ENCODE data around the gene GABRG3. TPM values are rescaled to one million over a fixed set of nuclear protein-coding genes. Genes with fewer than 3 reads are reported as not detected.

Gene GABRG3
- polyA plus RNA-seq, 6 donors from 2014 or later, result not detected

DNA sequence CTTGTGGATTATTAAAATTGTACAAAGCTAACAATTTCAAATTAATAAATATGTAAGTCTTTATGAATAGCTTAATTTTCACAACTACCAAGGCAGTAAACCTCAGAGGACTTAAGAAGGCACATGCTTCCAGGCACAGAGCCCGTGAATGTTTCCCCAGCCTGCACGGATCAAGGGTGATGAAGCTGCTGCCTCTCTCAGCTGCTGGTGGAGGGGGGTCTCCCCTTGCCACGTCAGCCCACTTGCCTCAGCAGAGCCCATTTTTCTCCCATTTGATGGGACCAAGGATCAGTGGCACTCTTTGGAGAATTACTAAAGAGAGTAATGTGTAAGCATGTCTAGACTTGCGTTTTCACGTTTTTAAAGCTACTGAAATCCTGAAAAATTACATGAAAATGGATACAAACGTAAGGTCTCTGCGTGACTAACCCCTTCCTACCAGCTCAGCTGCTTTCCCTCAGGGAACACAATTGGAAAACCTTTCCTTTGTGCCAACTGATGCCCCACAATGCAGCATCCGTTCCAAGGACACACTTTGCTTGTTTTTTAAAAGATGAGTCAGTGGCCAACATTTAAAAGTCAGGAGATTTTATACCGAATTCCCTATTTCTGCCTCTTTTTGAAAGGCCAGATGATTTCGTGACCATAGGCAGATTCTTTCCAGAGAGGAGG is 494.1 kb downstream of the GABRG3 start:
- no peak for DNase-seq
- no peaks in the 10 kb centered on the region for H3K27me3 Mint-ChIP-seq
- no peaks in the 10 kb centered on the region for H3K4me1 Mint-ChIP-seq

DNA sequence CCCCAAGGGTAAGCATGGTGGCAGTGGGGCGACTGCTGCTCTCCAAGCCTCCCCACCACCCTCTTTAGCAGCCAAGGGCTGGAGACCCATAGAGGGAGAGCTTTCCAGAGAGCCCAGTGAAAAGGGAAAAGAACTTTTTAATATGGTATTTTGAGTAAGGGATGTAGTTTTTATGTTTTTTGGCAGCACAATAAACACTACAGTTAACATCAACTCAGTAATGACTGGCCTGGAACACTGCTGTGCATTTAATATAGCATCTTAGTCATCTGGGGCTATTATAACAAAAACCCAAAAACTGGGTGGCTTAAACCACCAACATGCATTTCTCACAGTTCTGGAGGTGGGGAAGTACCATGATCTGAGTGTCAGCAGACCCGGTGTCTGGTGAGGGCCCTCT is 495.8 kb downstream of the GABRG3 start:
- Mint-ChIP-seq H3K27ac (no peak overlapping the region), H3K27me3 (no peaks in the 10 kb centered on the region), H3K4me1 (no peaks in the 10 kb centered on the region), H3K9me3 (peaks cover 0 to 16% (median 8%) of the 10 kb centered on the region in 7 donors), H3K36me3 (no peaks in the 10 kb centered on the region), H3K4me3 (no peak overlapping the region)
- DNase-seq (no peak), ATAC-seq (ENCODE audit: low read depth in 2 of 2) (no peak)

More for the DNA sequence above, 494.1 kb downstream of the GABRG3 start:
- Mint-ChIP-seq H3K9me3 (peaks cover 0 to 12% (median 8%) of the 10 kb centered on the region in 7 donors), H3K36me3 (no peaks in the 10 kb centered on the region), H3K4me3 (no peak overlapping the region), H3K27ac (no peak overlapping the region)
- no peak for ATAC-seq (ENCODE audit: low read depth in 2 of 2)

DNA sequence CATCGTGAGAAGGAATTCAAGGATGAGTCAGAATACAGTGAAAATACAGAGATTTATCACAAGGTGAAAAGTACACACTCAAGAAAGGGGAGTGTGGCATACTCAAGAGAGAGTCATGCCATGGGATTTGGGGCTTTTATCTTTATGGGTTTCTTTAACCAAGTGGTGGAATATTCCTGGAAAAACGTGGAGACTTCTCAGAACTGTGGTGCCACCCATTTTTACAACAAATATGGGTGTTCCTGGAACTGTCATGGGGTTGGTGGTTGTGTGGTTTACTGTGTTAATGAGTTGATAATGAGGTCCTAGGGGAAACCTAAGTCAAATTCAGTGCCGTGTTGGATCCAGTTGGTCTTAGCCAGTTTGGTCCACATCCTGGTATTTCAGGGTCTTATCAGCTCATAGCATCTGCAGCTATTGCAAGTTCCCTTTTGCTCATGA is 497.2 kb downstream of the GABRG3 start:
- Mint-ChIP-seq H3K27me3 (no peaks in the 10 kb centered on the region), H3K27ac (no peak overlapping the region), H3K36me3 (no peaks in the 10 kb centered on the region), H3K4me3 (no peak overlapping the region), H3K9me3 (peaks cover 0 to 13% (median 6%) of the 10 kb centered on the region in 7 donors), H3K4me1 (no peaks in the 10 kb centered on the region)
- DNase-seq (no peak), ATAC-seq (ENCODE audit: low read depth in 2 of 2) (no peak)

DNA sequence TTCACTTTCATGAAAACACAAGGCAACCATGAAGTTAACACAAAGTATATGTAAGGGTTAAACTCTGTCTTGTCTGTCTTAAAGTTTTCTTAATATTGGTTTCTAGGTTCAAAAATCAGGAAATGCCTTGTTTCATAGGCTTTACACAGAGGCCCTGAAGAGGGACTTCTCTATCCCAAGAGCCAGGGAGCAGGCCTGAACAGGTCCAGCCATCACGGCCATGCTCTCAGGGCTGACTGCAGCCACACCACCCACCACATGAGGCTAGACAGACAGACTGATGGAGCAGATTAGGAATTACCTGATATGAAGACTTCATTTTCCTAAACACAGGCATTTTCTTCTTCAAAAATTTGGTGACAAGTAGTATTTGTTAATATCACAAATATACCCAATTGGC is 502.9 kb downstream of the GABRG3 start:
- ATAC-seq (ENCODE audit: low read depth in 2 of 2) (no peak), DNase-seq (no peak)
- no peaks in the 10 kb centered on the region for H3K4me1 Mint-ChIP-seq
- peaks cover 0 to 9% (median 5%) of the 10 kb centered on the region in 7 donors for H3K9me3 Mint-ChIP-seq
- H3K27ac Mint-ChIP-seq, result no peak overlapping the region
- H3K36me3 Mint-ChIP-seq, result no peaks in the 10 kb centered on the region
- H3K4me3 Mint-ChIP-seq, result no peak overlapping the region
- H3K27me3 Mint-ChIP-seq, result no peaks in the 10 kb centered on the region

DNA sequence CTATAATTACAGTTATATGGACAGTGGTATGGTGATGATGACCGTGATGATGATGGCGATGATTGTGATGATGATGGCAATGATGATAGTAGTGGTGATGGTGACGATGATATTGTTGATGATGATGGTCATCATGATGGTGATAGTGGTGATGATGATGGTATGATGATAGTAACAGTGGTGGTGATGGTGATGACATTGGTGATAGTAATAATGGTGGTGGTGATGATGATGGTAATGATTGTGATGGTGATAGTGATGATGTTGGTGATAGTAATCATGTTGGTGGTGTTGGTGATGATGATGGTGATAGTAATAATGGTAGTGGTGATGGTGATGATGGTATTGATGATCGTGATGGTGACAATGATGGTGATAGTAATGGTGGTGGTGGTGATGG is 504.4 kb downstream of the GABRG3 start:
- Mint-ChIP-seq H3K9me3 (peaks cover 0 to 8% (median 5%) of the 10 kb centered on the region in 7 donors), H3K4me3 (no peak overlapping the region), H3K27me3 (no peaks in the 10 kb centered on the region), H3K36me3 (no peaks in the 10 kb centered on the region), H3K27ac (no peak overlapping the region), H3K4me1 (no peaks in the 10 kb centered on the region)
- no peak for ATAC-seq (ENCODE audit: low read depth in 2 of 2)
- no peak for DNase-seq

DNA sequence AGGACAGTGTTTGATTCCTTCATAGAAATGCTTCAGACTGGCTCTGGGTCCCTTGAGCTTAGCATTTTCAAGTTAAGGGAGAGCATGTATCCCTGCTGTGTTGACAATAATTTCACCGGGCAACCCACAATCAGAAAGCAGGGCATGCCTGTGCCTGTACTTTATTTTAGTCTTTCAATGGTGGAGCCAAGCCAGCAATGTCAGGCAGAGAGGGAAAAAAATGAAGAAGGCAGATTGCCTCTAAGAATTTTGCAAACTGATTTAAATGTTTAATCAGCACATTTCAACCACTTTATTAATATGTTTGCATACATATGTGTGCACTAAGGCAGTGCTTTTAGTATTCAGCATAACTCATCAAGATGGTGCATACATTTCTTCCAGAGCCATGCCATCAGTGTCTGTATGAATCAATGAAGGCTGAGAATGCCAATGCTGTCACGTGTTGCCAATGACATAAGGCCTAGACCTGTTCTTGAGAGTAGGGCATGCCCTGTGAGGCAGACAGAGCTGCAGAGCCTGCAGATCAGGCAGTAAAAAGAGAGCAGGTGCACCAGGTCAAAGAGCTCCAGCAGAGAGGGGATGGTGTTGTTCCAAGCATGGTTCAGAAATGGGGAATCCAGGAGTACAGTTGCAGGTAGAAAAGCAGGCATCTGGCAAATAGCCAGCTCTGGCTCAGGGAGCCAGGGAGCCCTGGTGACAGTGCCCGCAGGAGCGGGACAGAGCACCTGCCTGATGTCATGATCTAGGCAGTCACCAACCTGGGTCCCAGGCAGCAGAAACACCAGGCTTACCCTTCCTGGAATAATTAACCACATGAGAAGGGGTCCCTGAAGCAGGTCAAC is 508.5 kb downstream of the GABRG3 start:
- Mint-ChIP-seq H3K4me1 (no peaks in the 10 kb centered on the region), H3K27me3 (no peaks in the 10 kb centered on the region), H3K27ac (no peak overlapping the region), H3K36me3 (no peaks in the 10 kb centered on the region), H3K4me3 (no peak overlapping the region), H3K9me3 (peaks cover 2 to 9% (median 4%) of the 10 kb centered on the region in 7 donors)
- DNase-seq (no peak), ATAC-seq (ENCODE audit: low read depth in 2 of 2) (no peak)

DNA sequence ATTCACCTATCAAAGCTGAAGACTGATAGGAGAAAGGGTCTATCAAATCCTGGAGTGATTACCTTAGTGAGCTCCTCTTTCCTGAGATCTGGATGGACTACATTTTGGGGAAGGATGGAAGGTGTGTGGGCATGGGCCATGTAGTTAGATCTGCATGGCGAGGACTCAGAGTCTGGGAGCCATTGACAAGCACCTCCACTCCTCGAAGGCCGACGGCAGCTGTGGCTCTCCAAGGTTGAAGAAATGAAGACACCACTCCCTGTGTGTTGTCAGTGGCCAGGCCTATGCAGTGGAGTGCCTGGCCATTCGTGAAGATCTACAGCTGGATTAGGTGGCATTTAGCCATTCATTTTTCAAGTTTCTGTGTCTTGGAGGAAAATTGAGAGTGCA is 509.2 kb downstream of the GABRG3 start:
- Mint-ChIP-seq H3K27ac (no peak overlapping the region), H3K4me3 (no peak overlapping the region), H3K27me3 (no peaks in the 10 kb centered on the region), H3K36me3 (no peaks in the 10 kb centered on the region), H3K4me1 (no peaks in the 10 kb centered on the region), H3K9me3 (peaks cover 2 to 12% (median 8%) of the 10 kb centered on the region in 7 donors)
- DNase-seq (no peak), ATAC-seq (ENCODE audit: low read depth in 2 of 2) (no peak)

DNA sequence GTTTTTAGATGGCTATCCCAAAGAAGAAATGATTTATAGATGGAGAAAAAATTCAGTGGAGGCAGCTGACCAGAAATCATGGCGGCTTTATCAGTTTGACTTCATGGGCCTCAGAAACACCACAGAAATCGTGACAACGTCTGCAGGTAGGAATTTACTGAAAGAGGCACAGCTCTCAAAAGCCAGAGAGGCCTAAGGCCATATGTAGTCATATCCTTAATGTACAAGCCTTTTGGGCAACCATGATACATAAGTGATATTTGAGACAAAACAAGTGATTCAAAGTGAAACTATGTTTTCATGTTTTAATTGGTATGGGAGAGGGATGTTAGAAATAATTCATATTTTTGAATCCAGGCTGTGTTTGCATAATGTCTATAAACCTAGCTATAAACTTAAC is 509.7 kb downstream of the GABRG3 start:
- Mint-ChIP-seq H3K4me1 (no peaks in the 10 kb centered on the region), H3K27me3 (no peaks in the 10 kb centered on the region), H3K4me3 (no peak overlapping the region), H3K9me3 (peaks cover 2 to 13% (median 9%) of the 10 kb centered on the region in 7 donors), H3K27ac (no peak overlapping the region), H3K36me3 (no peaks in the 10 kb centered on the region)
- ATAC-seq (ENCODE audit: low read depth in 2 of 2), result no peak
- DNase-seq, result no peak

DNA sequence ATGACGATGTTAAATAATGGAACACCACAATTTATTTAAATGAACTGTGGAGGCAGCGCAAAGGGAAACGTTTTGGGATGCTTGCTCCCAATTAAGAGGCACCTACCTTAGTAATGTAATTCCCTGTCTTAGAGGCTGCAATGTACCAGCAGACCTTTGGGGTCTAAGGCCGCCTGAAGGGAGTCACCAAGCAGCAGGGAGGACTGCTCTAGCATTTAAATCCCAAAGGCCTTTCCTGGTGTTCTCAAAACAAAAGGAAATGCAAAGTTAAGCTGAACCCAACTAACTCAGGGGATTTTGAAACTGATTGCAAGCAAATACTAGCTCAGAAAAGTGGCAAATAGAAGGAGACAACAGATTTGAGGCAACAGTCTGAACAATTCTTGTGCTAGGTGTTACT is 510.8 kb downstream of the GABRG3 start:
- H3K36me3 Mint-ChIP-seq, result no peaks in the 10 kb centered on the region
- DNase-seq (no peak), ATAC-seq (ENCODE audit: low read depth in 2 of 2) (no peak)
- H3K9me3 Mint-ChIP-seq, result peaks cover 2 to 13% (median 9%) of the 10 kb centered on the region in 7 donors
- H3K4me1 Mint-ChIP-seq, result no peaks in the 10 kb centered on the region
- no peaks in the 10 kb centered on the region for H3K27me3 Mint-ChIP-seq
- H3K4me3 Mint-ChIP-seq, result no peak overlapping the region
- no peak overlapping the region for H3K27ac Mint-ChIP-seq

DNA sequence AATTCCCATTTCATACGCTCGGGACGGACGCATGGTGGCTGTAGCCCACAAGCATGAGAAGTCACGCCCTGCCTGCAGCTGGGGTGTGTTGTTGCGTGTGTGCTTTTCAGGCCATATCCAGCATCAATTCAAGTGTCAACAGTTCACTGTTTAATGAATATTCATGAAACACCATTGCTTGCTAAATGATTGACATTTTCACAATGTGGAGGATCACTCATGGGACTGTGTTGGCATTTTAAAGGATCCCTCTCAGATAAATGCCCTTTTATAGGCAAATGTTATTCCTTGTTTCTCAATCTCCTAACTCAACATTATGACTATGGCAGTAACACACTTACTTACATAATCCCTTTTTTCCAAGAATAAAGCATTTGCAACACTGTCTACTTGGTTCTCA is 511.3 kb downstream of the GABRG3 start:
- Mint-ChIP-seq H3K27me3 (no peaks in the 10 kb centered on the region), H3K27ac (peak overlapping the region in 1 of 6 donors; percentile 16), H3K36me3 (no peaks in the 10 kb centered on the region), H3K4me3 (no peak overlapping the region), H3K4me1 (no peaks in the 10 kb centered on the region), H3K9me3 (peaks cover 2 to 11% (median 8%) of the 10 kb centered on the region in 7 donors)
- no peak for ATAC-seq (ENCODE audit: low read depth in 2 of 2)
- DNase-seq, result no peak

DNA sequence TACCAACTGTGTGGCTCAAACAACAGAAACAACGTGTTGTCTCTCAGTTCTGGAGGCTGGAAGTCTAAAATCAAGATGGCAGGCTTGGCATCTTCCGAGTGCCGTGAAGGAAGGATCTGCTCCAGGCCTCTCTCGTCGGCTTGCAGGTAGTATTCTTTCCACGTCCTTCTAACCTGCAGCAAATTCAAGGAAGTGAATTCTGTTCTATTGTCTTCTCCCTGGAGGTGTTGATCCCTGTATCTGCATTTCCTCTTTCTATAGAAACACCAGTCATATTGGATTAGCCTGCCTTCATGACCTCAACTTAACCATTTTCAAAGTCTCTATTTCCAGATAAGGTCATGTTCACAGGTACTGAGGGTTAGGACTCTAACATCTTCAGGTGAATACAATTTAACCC is 512.1 kb downstream of the GABRG3 start:
- Mint-ChIP-seq H3K9me3 (peaks cover 0 to 9% (median 6%) of the 10 kb centered on the region in 7 donors), H3K27me3 (no peaks in the 10 kb centered on the region), H3K4me1 (no peaks in the 10 kb centered on the region), H3K27ac (no peak overlapping the region), H3K36me3 (no peaks in the 10 kb centered on the region), H3K4me3 (no peak overlapping the region)
- ATAC-seq (ENCODE audit: low read depth in 2 of 2), result no peak
- DNase-seq, result no peak

DNA sequence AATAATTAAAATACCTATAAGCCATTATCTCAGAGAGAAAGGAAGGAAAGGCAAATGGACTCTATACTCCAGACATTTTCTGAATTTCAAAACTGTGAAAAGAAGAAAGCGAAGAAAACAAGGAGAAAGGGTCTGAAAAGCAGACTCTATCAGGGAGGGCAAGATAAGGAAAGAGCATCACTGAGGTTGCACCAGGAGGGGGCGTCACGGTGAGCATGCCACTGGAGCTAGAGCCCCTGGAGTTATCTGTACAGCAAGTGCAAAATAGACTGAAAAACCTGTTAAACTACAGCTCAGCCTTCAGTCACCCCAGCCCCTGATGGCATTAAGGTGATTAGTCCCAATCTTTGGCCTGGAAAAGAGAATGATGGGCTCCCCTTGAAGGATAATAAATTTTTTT is 514.3 kb downstream of the GABRG3 start:
- DNase-seq (no peak), ATAC-seq (ENCODE audit: low read depth in 2 of 2) (no peak)
- Mint-ChIP-seq H3K27ac (no peak overlapping the region), H3K4me1 (no peaks in the 10 kb centered on the region), H3K9me3 (peaks cover 0 to 15% (median 6%) of the 10 kb centered on the region in 7 donors), H3K4me3 (no peak overlapping the region), H3K36me3 (no peaks in the 10 kb centered on the region), H3K27me3 (no peaks in the 10 kb centered on the region)

DNA sequence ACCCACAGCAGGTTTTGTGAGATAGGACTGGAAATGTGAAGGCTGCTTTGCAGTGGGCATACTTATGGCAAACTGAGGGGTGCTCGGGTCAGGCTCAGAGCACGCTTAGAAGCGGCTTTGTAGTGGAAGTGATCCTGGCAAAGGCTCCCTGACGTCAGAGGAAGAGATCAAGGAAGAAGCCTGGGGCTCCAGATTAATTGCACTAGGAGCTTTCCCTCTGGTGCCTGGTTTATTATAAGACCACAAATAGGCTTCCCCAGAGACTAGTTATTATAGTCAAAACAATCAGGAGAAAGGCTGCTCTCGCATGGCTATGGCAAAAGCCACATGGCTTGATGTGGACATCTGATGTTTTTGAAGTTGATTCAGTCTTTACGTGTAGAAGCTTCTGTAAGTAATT is 515.1 kb downstream of the GABRG3 start:
- H3K27me3 Mint-ChIP-seq, result no peaks in the 10 kb centered on the region

More for the DNA sequence above, 515.1 kb downstream of the GABRG3 start:
- DNase-seq, result no peak
- no peak overlapping the region for H3K27ac Mint-ChIP-seq
- peaks cover 0 to 16% (median 6%) of the 10 kb centered on the region in 7 donors for H3K9me3 Mint-ChIP-seq
- ATAC-seq (ENCODE audit: low read depth in 2 of 2), result no peak
- H3K36me3 Mint-ChIP-seq, result no peaks in the 10 kb centered on the region
- H3K4me3 Mint-ChIP-seq, result no peak overlapping the region
- H3K4me1 Mint-ChIP-seq, result no peaks in the 10 kb centered on the region

Data from naive B cell (primary cell).